GM18870 (cell line): Measurements from ENCODE around the gene TMEM87B.
"Not testable (repeated sequence)": the region's sequence is repeated elsewhere in the genome, so short reads cannot be mapped to it uniquely, and the experiment has no call there.

Experiments
- ATAC-seq: cut with Tn5 transposase; IDR thresholded peaks from one replicate; pipeline ENCODE4 v1.9.1; 2021; ENCODE audit warnings: moderate library complexity; ENCODE audit not compliant: unreplicated experiment

Gene TMEM87B

DNA sequence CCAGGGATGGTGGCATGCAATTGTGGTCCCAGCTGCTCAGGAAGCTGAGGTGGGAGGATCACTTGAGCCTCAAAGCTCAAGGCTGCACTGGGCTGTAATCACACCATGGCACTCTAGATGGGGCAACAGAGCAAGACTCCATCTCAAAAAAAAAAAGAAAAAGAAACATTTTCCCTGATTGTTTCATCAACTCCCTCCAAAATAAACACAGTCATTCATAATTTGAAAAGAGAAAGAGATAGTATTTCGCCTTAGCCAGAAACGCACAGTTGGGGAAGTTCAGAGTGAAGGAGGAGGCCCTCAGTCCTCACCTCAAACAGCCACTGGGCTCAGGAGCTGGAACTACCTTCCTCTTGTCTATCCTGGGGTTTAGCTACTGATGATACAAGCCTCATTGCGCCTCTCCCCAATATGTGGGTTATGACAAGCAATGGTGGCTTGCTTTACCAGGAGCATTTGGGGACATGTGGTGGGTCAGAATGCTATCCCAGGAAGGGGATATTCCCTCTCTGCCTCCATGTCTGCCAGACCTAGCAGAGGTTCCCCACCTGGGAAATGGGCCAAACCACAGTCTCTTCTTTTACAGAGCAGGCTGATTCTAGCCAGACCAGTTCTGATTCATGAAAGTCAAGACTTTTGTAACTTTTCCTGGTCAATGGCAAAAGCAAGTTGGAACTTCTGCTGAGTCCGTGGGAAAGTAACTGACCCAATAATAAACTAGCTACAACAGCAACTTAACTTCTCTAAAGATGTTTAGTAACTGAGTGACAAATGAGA, 22.2 kb upstream of the TMEM87B start:
- no peak for ATAC-seq

DNA sequence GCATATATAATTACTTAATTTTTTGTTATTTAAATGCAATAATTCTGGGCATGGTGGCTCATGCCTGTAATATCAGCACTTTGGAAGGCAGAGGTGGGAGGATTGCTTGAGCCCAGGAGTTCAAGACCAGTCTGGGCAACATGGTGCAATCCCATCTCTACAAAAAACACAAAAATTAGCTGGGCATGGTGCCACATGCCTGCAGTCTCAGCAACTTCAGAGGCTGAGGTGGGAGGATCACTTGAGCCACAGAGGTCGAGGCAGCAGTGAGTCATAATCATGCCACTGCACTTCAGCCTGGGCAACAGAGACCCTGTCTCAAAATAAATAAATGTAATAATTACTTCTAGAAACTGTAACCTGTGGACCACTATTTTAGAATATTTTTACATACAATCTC, 21.5 kb upstream of the TMEM87B start:
- ATAC-seq: no peak

DNA sequence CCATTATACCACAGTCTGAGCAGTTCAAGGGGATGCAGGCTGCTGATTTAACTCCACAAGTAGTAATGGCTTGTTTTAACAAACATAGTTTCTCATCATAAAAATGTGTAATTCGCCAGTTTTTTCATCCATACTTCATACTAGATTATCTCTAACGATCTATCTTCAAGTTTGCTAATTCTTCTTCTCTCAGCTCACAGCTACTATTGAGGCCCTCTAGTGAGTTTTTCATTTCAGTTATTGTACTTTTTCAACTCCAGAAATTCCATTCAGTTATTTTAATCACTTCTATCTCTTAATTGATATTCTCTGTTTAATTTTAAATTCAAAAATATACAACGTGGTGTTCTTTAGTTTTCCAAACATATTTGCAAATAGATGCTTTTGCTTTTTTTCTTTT, 20.1 kb upstream of the TMEM87B start:
- no peak for ATAC-seq

DNA sequence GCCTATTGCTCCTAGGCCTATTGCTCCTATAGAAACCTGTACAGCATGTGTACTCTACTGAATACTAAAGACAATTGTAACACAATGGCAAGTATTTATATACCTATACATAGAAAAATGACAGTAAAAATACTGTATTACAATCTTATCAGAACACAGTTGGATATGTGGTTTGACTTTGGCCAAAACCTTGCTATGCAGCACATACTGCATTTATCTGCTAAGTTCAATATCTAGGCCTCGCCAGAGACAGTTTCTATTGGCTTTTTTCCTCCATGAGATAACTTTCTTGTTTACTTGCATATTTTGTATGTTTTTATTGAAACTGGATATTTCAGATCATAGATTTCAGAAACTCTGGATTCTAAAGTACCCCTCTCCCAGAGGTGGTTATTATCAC, 19.3 kb upstream of the TMEM87B start:
- ATAC-seq: no peak

DNA sequence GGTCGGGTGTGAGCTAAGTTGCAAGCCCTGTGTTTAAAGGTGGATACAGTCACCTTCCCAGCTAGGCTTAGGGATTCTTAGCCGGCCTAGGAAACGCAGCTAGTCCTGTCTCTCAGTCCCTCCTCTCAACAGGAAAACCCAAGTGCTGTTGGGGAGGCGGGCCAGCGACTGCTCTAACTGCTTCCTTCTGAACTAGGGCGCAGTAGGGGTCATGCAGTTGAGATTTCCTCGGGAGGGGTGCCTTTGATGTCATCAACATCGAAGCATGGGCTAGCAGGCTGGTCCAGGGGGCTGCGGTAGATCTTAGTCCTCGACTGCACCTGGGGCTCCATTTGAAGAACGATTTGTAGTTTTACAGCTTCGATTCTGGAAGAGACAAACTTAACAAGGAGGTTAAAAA, 15.5 kb upstream of the TMEM87B start:
- ATAC-seq: not testable (repeated sequence)

DNA sequence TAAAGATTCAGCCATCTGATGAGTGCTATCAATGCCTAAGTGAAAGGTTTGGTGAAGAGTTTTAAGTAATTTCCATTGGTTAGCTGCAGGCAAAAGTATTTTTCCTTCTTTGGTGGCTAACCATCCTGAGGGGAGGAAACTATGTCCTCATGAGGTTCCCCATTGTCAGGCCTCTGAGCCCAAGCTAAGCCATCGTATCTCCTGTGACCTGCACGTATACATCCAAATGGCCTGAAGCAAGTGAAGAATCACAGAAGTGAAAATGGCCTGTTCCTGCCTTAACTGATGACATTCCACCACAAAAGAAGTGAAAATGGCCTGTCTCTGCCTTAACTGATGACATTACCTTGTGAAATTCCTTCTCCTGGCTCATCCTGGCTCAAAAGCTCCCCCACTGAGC, 15.0 kb upstream of the TMEM87B start:
- not testable (repeated sequence) for ATAC-seq

DNA sequence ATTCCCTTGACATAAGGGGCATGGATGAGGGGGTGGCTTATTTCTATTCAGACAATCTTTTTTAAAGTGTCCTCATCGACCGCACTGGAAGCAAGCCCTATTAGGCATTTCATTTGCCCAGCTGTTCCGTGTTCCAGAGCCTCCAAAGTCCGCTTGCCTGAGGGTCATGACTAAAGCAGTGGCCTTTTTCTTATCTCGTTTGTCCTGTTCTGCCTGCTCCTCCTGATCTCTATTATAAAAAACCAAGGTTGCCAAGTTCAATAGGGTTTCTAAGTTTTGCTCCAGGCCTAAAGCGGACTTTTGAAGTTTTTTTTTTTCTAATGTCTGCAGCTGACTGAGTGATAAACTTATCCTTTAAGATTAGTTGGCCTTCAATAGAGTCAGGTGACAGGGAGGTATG, 13.6 kb upstream of the TMEM87B start:
- not testable (repeated sequence) for ATAC-seq

DNA sequence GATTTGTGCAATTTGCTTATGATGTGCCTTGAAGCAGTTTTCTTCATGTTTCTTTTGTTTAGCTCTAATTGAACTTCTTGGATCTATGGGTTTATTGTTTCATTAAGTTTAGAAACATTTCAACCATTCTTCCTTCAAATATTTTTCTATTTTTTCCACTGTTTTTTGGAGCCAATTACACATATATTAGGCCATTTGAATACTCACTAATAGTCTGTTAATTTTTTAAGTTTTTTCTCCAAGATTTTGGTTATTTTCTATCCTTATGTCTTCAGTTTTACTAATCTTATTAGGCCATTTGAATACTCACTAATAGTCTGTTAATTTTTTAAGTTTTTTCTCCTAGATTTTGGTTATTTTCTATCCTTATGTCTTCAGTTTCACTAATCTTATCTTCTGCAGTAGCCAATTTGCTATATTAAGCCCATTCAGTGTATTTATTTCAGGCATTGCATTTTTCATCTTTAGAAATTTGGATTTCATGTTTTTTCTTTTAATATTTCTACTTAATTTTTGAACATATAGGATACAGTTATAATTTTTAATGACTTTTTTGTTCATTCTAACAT, 9.5 kb upstream of the TMEM87B start:
- no peak for ATAC-seq

DNA sequence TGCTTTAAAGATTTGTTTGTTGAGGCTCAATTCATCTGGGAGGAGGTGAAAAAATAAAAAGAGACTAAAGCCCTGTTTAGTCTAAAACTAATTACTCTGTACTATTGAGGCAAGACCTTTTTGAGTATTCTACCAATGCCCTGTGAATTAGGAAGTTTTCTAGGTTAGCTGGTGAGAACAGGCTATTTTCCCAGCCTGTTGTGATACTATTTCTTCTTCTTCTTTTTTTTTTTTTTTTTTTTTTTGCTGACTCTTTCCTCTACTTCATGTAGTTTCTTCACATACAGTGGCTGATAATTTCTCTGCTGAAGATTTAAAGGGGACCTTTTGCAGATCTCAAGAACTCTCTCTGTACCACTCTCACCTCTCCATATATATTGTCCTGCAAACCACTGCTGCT, 8.8 kb upstream of the TMEM87B start:
- no peak for ATAC-seq

DNA sequence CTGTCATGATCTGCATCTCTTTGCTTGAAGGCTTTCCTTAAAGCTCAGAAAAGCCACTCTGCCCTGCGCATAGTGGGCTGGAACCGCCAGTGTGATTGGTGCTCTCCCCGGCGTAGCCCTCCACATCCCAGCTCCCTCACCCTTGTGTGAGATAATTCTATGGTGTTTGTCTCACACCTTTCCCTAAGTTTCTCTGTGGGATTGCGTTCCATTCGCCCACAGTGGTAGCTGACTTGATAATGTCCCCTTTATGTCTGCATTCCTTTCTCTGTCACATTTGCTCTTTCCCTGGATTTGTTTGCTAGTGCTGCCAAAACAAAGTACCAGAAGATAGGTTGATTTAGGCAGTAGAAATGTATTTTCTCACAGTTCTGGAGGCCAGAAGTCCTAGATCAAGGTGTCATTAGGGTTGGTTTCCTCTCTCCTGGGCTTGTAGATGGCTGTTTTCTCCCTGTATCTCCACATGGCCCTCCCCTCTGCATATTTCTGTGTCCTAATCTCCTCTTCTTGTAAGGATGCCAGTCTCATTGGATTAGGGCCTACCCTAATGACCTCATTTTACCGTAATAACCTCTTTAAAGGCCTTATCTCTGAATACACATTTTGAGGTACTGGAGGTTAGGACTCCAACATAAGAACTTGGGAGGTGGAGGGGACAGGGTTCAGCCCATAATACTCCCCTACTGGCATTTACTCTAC, 7.4 kb upstream of the TMEM87B start:
- no peak for ATAC-seq

DNA sequence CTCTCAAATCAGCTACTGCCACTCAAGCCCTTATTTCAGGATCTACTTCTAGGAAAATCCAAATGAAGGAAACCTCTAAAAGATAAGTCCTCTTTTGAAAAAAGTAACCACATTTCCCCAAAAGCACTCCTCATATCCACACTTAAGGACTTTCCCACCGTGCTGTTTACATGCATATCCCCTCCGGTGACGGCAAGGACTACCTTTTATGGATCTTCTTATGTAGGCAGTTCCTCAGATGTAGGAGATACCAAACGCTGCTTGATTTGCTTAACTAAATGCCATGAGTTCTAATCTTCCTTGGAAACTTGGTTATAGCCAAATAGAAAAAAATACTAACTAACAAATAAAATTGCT, 6.9 kb upstream of the TMEM87B start:
- ATAC-seq: no peak

DNA sequence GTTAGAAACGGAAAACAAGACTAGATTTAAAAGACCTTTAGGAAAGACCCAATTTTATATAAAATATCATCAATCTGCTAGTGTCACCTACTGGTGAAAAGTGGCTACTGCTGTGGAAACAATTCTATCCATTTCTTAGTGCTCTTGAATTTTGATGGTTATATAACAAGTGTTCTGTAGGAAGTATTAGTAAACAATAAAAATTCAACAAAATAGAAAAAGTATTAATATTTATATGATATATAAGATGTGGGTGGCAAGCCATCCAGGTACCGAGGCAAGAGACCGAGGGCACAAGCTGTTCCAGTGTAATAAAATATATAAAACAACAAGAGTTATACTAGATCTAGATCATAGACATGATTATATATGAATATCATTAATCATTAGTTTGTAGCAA, 6.2 kb upstream of the TMEM87B start:
- no peak for ATAC-seq

DNA sequence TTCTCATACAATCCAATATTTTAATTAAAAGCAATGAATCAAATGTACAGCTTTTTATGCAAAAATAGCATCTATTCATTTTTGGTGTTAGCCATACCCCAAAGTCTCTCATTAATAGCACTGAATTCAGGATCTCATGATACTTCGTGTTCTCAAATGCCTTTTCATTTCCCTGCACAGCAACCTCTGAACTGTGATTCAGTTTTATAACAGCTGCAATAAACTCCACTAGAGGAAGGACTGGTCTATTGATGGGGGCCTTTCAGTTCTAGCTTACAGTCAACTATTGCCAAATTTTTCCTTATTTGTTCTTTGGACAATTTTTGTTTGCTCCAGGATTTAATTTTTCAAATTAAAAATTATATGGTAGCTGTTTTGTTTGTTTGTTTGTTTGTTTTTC, 4.8 kb upstream of the TMEM87B start:
- ATAC-seq: no peak

DNA sequence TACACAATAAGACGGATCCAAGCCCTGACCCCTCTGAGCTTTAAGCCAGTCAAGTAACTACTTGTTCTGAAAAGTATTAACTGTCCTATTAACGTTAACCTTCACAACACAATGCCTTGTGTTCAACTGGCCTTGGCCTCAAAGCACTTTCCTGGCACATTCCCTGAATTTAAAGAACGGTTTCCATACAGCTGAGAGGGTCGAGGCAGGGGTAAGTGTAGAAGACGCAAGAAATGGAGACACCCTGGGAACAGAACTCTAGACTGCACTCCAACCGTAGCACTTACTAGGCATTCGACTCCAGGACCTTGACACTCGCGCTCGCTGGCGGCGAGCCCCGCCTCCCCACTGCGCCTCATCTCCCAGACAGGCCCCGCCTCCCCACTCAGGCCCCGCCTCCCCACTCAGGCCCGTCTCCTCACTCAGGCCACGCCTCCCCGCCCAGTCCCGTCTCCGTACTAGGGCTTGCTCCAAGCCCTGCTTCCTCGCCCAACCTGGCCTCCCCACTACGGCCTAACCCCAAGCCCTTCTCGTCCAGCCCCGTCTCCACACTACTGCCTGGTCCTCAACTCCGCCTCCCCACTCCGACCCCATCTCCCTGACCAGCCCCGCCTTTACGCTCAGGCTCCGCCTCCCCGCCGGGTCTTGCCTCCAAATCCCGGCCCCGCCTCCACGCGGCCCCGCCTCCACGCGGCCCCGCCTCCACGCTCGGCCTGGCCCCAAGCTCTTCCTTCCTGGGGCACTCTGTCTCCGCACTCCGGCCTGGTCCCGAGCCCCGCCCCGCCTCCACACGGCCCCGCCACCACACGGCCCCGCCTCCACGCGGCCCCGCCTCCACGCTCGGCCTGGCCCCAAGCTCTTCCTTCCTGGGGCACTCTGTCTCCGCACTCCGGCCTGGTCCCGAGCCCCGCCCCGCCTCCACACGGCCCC, 887 bp upstream of the TMEM87B start:
- ATAC-seq: peak; percentile 54

DNA sequence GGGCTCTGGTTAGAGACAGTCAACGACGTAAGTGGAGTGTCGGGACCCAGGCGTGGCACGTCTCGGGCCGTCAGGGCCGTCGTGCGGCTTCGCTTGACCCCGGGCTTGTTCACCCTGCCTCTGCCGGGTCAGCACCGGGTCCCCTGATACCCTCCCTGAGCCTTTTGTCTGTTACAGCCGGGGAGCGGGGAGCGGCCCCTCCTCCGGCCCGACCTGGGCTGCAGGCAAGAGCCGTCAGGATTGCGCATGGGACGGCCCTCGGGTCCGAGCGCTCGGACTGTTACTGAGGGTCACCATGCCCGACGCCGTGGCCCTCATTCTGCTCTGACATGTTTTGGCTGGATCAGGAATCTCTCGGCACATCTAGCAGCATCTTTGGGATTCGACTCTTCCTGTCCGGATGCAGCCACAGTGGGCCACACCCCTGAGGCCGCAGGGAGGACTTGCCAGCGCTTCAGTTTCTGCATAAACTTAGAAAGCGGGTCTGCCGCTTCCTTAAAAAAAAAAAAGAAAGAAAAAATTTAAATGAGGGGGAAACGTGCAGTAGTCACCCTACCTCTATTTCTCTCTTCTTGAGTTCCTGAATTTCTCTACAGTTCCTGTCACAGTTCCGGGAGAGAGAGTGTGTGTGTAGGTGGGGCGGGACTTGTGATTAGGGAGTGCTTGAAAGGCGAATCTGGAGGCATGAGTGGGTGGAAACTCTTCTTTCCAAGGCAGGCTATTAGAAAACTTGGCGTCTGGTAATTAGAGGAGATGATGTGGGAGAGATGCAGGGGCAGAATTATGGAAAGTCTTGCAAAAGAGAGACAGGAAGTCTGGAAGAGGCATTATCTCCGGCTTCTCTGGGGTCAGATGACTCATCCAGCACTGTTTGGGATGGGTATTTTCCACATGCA, 909 bp downstream of the TMEM87B start:
- ATAC-seq: peak; percentile 19

DNA sequence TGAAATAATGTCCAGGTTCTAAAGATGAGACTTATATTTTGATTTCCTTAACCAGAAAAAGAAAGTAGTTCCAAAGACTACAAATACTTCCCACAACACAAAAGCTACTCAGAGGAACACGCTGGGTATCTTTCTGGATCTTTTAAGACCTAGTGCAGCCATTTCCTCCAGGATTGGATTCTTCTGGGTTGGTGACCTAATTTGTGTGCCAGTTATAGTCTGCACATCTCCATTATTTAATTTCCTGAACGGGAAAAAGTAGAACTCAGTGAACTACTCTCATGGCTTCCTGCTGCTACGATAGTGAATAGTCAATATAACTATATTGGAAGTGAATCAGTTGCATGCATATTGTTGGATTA, 1.5 kb downstream of the TMEM87B start:
- ATAC-seq: no peak

DNA sequence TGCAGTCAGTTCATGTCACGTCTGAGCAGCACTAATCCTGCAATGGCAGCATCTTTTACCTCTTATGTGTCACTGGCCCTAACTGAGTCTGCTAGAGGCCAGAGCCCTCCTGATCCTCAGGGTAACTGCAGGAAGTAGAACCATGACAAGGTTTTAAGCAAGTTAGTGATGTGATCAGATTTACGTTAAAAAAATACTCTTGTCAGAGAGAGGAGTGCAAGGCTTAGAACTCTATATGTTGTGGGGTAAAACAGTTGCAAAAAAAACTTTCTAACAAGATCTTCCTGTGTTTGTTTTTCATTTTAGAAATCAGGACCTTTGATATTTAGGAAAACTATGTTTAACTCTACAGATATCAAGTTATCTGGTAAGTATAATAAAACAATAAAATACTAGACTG, 4.6 kb downstream of the TMEM87B start:
- ATAC-seq: no peak

DNA sequence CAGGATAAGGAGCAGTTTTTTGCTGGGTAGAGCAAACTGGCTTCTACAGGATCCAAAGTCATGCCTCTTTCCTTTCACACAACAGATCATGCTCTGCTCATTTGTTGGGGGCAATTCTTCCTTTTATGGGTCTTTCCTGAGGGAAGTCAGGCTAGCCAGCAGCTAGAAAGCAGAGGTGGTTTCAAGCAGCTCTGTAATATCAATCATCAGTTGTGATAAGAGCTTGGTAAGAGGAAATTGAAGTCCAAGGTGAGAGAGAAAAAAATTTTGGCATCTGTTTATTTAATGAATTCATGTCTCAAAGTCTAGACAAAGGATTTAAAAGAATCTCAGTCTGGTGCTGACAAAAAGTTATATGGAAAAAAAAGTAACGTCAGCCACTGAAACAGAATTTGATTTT, 6.2 kb downstream of the TMEM87B start:
- ATAC-seq: no peak

DNA sequence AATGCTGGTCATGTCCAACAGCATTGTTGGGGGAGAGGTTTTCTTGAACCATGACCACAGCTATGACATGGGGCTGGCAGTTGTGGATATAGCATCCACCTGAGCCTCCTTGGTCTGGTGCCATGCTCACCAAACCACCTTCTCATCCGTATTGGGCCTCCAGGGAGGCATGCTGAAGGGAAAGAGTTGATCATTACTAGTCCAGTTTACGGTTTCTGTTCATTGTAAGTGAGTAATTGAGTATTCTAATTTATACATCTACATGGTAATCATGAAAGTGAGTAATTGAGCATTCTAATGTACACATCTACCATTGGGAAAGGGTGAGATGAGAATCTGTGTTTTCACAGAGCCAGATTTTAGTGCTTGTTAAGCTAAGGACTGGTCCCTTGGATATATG, 6.8 kb downstream of the TMEM87B start:
- ATAC-seq: no peak

DNA sequence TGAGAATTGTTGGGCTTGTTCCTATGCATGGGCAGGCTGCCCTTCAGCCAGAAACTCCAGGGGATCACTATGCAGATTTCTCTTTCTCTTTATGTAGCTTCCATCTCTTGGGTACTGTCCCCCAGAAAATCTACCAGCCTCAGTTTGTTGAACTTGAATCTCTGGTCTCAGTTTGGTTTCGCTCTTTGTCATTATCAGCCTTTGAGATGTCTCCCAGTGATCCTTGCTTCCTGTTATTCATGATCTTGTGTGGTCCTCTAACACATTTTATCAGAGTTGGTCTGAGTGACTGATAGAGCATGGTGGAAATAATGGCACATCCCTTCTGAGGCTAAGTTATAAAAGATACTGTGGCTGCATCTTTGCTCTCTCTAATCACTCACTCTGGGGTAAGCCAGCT, 7.8 kb downstream of the TMEM87B start:
- ATAC-seq: no peak
